Urothelium cell line (cell line): ENCODE data around the gene NSMCE1.

Experiments
- DNase-seq: peaks from one replicate; pipeline ENCODE4 v3.0.0; 2011; ENCODE audit warnings: low spot score, mixed read lengths
- FAIRE-seq: peaks from 2 replicates; lab custom pipeline; 2011; peaks lifted over from hg19 to GRCh38; lab: Jason Lieb, UNC

Gene NSMCE1

GRCh38 chr16:27232901-27233625, 35.5 kb downstream of the NSMCE1 start:
- no peak for DNase-seq
- no peak for FAIRE-seq

GRCh38 chr16:27232061-27232900, 36.3 kb downstream of the NSMCE1 start:
- FAIRE-seq, result no peak

GRCh38 chr16:27231692-27232060, 36.9 kb downstream of the NSMCE1 start:
- FAIRE-seq, result no peak

More at GRCh38 chr16:27232061-27232900, 36.3 kb downstream of the NSMCE1 start:
- DNase-seq, result no peak

GRCh38 chr16:27230562-27231001, 38.0 kb downstream of the NSMCE1 start:
- FAIRE-seq (no peak), DNase-seq (no peak)

More at GRCh38 chr16:27231692-27232060, 36.9 kb downstream of the NSMCE1 start:
- no peak for DNase-seq

- FAIRE-seq (no peak), DNase-seq (no peak)
Observed at GRCh38 chr16:27229891-27230470, 38.6 kb downstream of the NSMCE1 start.

- FAIRE-seq (no peak), DNase-seq (no peak)
Observed at GRCh38 chr16:27228621-27229501, 39.7 kb downstream of the NSMCE1 start.

- FAIRE-seq (no peak), DNase-seq (no peak)
Observed at GRCh38 chr16:27228045-27228444, 40.5 kb downstream of the NSMCE1 start.

- FAIRE-seq (no peak), DNase-seq (no peak)
Observed at GRCh38 chr16:27226976-27227705, 41.4 kb downstream of the NSMCE1 start.

GRCh38 chr16:27226476-27226875, 42.1 kb downstream of the NSMCE1 start:
- DNase-seq, result no peak
- no peak for FAIRE-seq

GRCh38 chr16:27225536-27226360, 42.8 kb downstream of the NSMCE1 start:
- FAIRE-seq, result no peak
- DNase-seq, result no peak

- FAIRE-seq, result no peak
Observed at GRCh38 chr16:27224741-27225300, 43.8 kb downstream of the NSMCE1 start.

GRCh38 chr16:27224271-27224737, 44.3 kb downstream of the NSMCE1 start:
- DNase-seq (no peak), FAIRE-seq (no peak)

More at GRCh38 chr16:27224741-27225300, 43.8 kb downstream of the NSMCE1 start:
- no peak for DNase-seq

GRCh38 chr16:27223701-27224100, 44.9 kb downstream of the NSMCE1 start:
- DNase-seq, result no peak

GRCh38 chr16:27223226-27223610, 45.4 kb downstream of the NSMCE1 start:
- no peak for FAIRE-seq

More at GRCh38 chr16:27223701-27224100, 44.9 kb downstream of the NSMCE1 start:
- no peak for FAIRE-seq

GRCh38 chr16:27222249-27223225, 46.0 kb downstream of the NSMCE1 start:
- DNase-seq (no peak), FAIRE-seq (no peak)

More at GRCh38 chr16:27223226-27223610, 45.4 kb downstream of the NSMCE1 start:
- DNase-seq, result no peak

GRCh38 chr16:27221576-27222248, 46.9 kb downstream of the NSMCE1 start:
- DNase-seq, result no peak
- no peak for FAIRE-seq

- FAIRE-seq, result no peak
- no peak for DNase-seq
Observed at GRCh38 chr16:27220991-27221390, 47.6 kb downstream of the NSMCE1 start.
